RPMI8226 (cell line): Measurements from ENCODE around the gene PTPRU.

ENCODE experiments used
- DNase-seq: peaks from one replicate; pipeline ENCODE4 v3.0.0-alpha.2; 2015

PTPRU gene

GRCh38 chr1:29319300-29320110 lies 83.2 kb downstream of the PTPRU start:
- DNase-seq = no peak

GRCh38 chr1:29320156-29320940 lies 84.0 kb downstream of the PTPRU start:
- DNase-seq = no peak

GRCh38 chr1:29321176-29321575 lies 84.9 kb downstream of the PTPRU start:
- DNase-seq = no peak

GRCh38 chr1:29322147-29322694 lies 85.9 kb downstream of the PTPRU start:
- no peak for DNase-seq

- DNase-seq = no peak
These were observed 86.7 kb downstream of the PTPRU start for GRCh38 chr1:29322861-29323585.

- DNase-seq = no peak
These were observed 87.3 kb downstream of the PTPRU start for GRCh38 chr1:29323636-29324035.

- no peak for DNase-seq
These were observed 87.9 kb downstream of the PTPRU start for GRCh38 chr1:29324202-29324601.

- DNase-seq = peak; percentile 60
These were observed 88.5 kb downstream of the PTPRU start for GRCh38 chr1:29324771-29325351.

- no peak for DNase-seq
These were observed 89.4 kb downstream of the PTPRU start for GRCh38 chr1:29325675-29326074.

GRCh38 chr1:29326123-29326522 lies 89.8 kb downstream of the PTPRU start:
- no peak for DNase-seq

GRCh38 chr1:29327223-29327935 lies 91.1 kb downstream of the PTPRU start:
- DNase-seq = no peak

- no peak for DNase-seq
These were observed 92.9 kb downstream of the PTPRU start for GRCh38 chr1:29329022-29329775.

GRCh38 chr1:29330089-29330488 lies 93.8 kb downstream of the PTPRU start:
- DNase-seq = no peak

GRCh38 chr1:29330856-29331255 lies 94.5 kb downstream of the PTPRU start:
- DNase-seq = no peak

- no peak for DNase-seq
These were observed 95.0 kb downstream of the PTPRU start for GRCh38 chr1:29331309-29331708.

GRCh38 chr1:29331729-29332128 lies 95.4 kb downstream of the PTPRU start:
- no peak for DNase-seq

GRCh38 chr1:29332204-29332603 lies 95.9 kb downstream of the PTPRU start:
- DNase-seq = peak; percentile 78

- DNase-seq = no peak
These were observed 96.7 kb downstream of the PTPRU start for GRCh38 chr1:29333008-29333407.

GRCh38 chr1:29335573-29335972 lies 99.3 kb downstream of the PTPRU start:
- no peak for DNase-seq

GRCh38 chr1:29338908-29339575 lies 102.7 kb downstream of the PTPRU start:
- DNase-seq = no peak

GRCh38 chr1:29341936-29342335 lies 105.6 kb downstream of the PTPRU start:
- DNase-seq = no peak
